Kidney tubule cell (primary cell): ENCODE data around the gene PRMT9.
A peak's percentile ranks its signal among the peaks of the same experiment; 100 is the strongest.

Experiments
- DNase-seq: peaks from one replicate; pipeline ENCODE4 v3.0.0-alpha.2; 2018; ENCODE audit warnings: low spot score

Gene PRMT9

GRCh38 chr4:147683717-147684700 lies at the start of gene PRMT9:
TSS of gene PRMT9 (minus strand) at chr4:147684163. CDS start at chr4:147683987, 176 bp downstream.
- peak; percentile 92 for DNase-seq

DNA sequence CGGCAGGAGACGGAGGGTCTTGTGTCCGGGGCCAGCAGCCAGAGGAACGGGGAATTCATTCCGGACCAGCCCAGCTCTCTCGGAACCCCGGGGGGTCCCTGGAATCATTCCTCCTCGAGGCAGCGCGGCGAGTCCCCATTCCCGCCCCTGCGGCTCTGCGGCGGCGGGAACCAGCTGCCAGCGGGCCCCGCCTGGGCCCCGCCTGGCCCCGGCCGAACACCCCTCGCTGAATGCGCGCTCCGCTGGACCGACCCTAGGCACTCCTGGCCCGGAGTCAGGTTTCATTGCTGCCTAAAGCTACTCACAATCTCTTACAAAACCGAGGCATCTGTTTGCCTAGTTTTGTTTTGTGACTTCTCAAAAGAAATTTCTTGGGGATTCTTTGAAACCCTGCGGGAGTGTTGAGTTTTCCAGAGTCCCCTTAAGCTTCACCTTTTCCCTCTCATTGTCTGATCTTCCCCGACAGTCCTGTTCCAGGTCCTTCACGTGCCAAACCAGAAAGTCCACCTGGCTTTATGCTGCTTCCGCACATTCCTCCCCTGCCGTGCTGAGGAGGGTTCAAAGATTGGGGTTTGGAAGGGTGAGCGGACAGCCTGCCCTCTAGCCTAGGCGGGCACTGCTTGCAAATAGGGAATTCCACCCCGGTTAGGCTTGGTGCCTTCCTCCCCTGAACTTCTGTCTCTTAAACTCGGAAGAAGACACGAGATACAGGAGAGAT lies 48.7 kb upstream of the PRMT9 start:
- DNase-seq = peak; percentile 49

- peak; percentile 86 for DNase-seq
These were observed 47.9 kb upstream of the PRMT9 start, which contains the start of gene ARHGAP10 for GRCh38 chr4:147731580-147732517. TSS of gene ARHGAP10 (plus strand) at chr4:147732088. CDS start at chr4:147732302, 214 bp downstream.

- no peak for DNase-seq
These were observed 46.4 kb upstream of the PRMT9 start for GRCh38 chr4:147730333-147730732.

GRCh38 chr4:147727476-147728028 lies 43.6 kb upstream of the PRMT9 start:
- peak; percentile 35 for DNase-seq

GRCh38 chr4:147725673-147726072 lies 41.7 kb upstream of the PRMT9 start:
- no peak for DNase-seq

GRCh38 chr4:147724468-147725201 lies 40.7 kb upstream of the PRMT9 start:
- no peak for DNase-seq

GRCh38 chr4:147723326-147723725 lies 39.4 kb upstream of the PRMT9 start:
- DNase-seq = no peak

DNA sequence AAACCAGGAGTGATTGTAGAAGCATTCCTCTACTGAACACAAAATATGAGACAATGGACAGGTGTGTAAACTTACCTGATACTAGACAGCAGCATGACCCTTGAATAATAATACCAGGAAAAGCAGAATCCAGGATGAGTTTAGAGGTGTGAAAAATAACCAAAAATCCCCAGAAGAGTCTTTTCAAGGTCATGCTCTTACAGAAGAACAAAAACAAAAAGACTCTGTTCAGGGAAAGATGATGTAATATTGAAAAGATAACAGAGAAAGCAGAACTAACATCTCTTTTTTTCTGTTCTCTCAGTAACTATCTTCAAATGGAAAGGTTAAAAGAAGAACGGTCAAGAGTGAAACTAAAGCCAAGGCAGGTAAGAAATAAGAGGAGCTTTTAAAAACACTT lies 33.9 kb upstream of the PRMT9 start:
- DNase-seq = no peak

DNA sequence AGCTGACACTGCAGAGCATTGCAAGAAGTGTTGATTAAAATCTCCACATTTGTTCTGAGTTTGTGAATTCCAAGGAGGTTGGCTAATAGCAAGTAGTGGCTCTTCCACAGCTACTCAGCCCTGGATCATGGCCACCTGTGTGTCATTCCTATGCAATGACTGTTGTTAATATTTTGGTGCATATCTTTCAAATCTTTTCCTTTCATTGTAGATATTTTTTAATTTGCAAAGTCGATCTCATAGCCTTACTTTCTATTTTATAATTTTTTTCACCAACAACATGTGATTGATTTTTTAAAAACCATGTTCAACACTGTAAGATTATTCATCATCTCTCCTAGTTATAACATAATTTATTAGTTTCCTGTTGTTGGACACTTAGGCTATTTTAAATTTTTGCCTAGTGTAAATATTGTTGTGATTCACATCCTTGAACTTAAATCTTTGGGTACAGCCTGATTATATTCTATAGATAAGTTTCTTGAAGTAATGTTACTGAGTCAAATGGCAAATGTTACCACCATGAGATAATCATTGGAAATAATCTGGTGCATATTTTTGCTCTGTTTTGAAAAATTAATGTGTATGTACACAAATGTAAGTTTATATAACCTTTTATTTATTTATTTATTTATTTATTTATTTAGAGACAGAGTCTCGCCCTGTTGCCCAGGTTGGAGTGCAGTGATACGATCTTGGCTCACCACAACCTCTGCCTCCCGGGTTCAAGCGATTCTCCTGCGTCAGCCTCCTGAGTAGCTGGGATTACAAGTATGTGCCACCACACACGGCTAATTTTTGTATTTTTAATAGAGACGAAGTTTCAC lies 30.8 kb upstream of the PRMT9 start:
- peak; percentile 76 for DNase-seq

GRCh38 chr4:147709999-147710398 lies 26.0 kb upstream of the PRMT9 start:
- DNase-seq = peak; percentile 41

GRCh38 chr4:147707892-147708672 lies 24.1 kb upstream of the PRMT9 start:
- DNase-seq = peak; percentile 53

DNA sequence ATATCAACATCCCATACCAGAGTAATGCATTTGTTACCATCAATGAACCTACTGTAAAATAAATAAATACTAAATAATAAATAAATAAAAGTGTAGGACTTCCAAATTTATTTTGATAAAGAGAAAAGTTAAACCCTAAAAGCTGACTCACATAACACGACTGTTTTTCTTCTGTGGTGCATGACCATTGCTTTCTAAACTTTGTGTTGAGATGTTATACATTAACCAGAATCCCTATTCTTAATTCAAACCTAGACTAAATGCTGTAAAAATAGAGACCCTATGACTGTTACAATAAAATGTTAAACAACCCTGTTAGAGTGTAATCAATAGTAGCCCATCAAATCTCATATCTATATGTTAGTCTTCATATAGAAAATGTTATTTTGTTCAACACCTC lies 20.9 kb upstream of the PRMT9 start:
- peak; percentile 62 for DNase-seq

DNA sequence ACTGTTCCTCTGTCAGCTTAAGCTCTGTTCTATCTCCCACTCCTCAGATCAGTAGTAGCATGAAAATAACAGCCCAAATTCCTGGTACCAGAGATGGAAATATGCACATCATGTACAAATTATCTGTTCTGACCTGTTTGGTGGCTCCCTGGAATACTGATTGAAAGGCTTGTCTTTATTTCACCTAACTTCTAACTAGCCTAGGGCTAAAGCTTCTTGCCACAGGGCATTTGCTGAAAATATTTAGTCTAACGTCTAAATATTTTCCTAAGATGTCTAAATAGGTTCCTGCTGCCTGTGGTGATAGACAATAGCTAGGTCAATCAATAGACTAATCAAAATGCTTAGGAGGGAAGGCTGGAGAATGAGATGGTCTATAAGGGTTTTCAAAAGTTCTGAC lies 12.9 kb upstream of the PRMT9 start:
- no peak for DNase-seq

GRCh38 chr4:147693218-147693617 lies 9.3 kb upstream of the PRMT9 start:
- peak; percentile 37 for DNase-seq

- DNase-seq = no peak
These were observed 7.9 kb upstream of the PRMT9 start for GRCh38 chr4:147691820-147692219.

DNA sequence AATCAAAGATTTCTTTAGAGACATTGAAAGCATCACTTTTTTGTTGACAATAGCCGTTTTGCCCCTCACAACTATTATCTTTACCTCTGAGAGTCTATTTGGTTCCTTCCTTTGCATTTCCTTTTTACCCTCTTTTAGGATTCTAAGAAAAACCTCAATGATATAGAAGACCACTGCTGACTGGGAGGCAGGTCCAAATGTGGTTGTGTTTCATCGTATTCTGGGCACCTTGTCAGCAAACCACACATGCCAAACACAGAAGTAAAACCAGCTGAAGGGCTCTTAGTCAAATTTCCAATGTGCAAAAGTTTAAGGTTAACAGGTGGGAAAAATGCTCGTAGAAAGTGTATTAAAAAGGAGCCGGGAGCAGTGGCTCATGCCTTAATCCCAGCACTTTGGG lies 5.1 kb upstream of the PRMT9 start:
- no peak for DNase-seq

GRCh38 chr4:147683188-147683591 lies 773 bp downstream of the PRMT9 start:
- peak; percentile 31 for DNase-seq

DNA sequence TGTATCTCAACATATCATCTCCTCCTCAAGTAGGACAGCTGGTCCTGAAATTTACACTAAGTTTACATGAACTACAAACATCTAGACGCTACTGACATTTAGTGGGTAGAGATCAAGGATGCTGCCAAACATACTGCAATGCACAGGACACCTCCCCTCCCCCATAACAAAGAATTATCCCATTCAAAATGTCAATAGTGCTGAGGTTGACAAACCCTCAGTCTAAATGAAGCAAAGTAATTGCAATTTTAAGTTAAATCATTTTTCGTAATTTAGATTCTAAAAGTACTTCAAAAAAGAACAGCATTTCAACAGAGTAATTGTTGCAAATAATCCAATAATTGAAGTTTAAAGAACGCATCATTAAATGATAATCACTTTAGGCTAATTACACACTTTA lies 1.2 kb downstream of the PRMT9 start:
- DNase-seq = no peak
